ENCODE data around the gene CCDC80.

Gene CCDC80

GRCh38 chr3:112615989-112616731 lies 24.8 kb downstream of the CCDC80 start:
- no peaks in the 10 kb centered on the region for H3K27me3 ChIP-seq (ENCODE audit: control insufficient read depth in 1 of 2, insufficient read depth in 2 of 2, low read length in 2 of 2)
- no peak overlapping the region for H3K4me3 ChIP-seq (ENCODE audit: low read length in 2 of 2)
- H3K9me3 ChIP-seq (ENCODE audit: control insufficient read depth in 2 of 2, low read length in 2 of 2) = peaks cover 0 to under 1% of the 10 kb centered on the region in 2 donors
- no peak overlapping the region for H3K9ac ChIP-seq (ENCODE audit: low read length in 2 of 2)
- peaks cover 15 to 27% of the 10 kb centered on the region in 2 donors for H3K36me3 ChIP-seq (ENCODE audit: control insufficient read depth in 2 of 2, insufficient read depth in 2 of 2, low read length in 2 of 2)
- H3K4me1 ChIP-seq (ENCODE audit: control insufficient read depth, insufficient read depth, low read length) = peaks cover 3% of the 10 kb centered on the region
- no peak overlapping the region for H3K27ac ChIP-seq (ENCODE audit: low read length)

GRCh38 chr3:112611752-112612515 lies 29.0 kb downstream of the CCDC80 start:
- no peak overlapping the region for H3K27ac ChIP-seq (ENCODE audit: low read length)
- H3K4me1 ChIP-seq (ENCODE audit: control insufficient read depth, insufficient read depth, low read length) = peaks cover 3% of the 10 kb centered on the region
- H3K27me3 ChIP-seq (ENCODE audit: control insufficient read depth in 1 of 2, insufficient read depth in 2 of 2, low read length in 2 of 2) = no peaks in the 10 kb centered on the region
- no peak overlapping the region for H3K4me3 ChIP-seq (ENCODE audit: low read length in 2 of 2)
- H3K9me3 ChIP-seq (ENCODE audit: control insufficient read depth in 2 of 2, low read length in 2 of 2) = no peaks in the 10 kb centered on the region
- H3K9ac ChIP-seq (ENCODE audit: low read length in 2 of 2) = no peak overlapping the region
- peaks cover 17 to 27% of the 10 kb centered on the region in 2 donors for H3K36me3 ChIP-seq (ENCODE audit: control insufficient read depth in 2 of 2, insufficient read depth in 2 of 2, low read length in 2 of 2)

DNA sequence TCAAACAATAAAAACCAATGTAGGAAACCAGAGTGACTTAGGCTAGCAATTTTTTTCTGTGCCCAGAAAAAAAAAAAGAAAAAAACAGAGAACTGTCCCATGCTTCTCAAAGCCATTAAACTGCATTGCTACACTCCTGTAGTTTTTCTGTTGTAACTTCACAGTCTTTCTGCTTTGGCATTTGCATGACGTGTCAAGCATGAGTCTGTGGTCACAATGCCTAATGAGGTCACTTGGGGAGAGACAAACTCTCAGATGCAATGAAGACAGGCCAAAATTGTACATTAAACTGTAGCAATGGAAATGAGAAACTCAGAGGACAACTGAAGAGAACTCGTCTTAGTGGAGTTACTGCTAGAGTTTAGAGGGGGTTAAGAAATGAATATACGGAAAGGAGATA lies 30.8 kb downstream of the CCDC80 start:
- Histone ChIP-seq H3K27me3 (ENCODE audit: control insufficient read depth in 1 of 2, insufficient read depth in 2 of 2, low read length in 2 of 2) (no peaks in the 10 kb centered on the region), H3K27ac (ENCODE audit: low read length) (no peak overlapping the region), H3K9me3 (ENCODE audit: control insufficient read depth in 2 of 2, low read length in 2 of 2) (no peaks in the 10 kb centered on the region), H3K4me3 (ENCODE audit: low read length in 2 of 2) (no peak overlapping the region), H3K4me1 (ENCODE audit: control insufficient read depth, insufficient read depth, low read length) (peaks cover 3% of the 10 kb centered on the region), H3K9ac (ENCODE audit: low read length in 2 of 2) (no peak overlapping the region), H3K36me3 (ENCODE audit: control insufficient read depth in 2 of 2, insufficient read depth in 2 of 2, low read length in 2 of 2) (peaks cover 10 to 28% of the 10 kb centered on the region in 2 donors)

DNA sequence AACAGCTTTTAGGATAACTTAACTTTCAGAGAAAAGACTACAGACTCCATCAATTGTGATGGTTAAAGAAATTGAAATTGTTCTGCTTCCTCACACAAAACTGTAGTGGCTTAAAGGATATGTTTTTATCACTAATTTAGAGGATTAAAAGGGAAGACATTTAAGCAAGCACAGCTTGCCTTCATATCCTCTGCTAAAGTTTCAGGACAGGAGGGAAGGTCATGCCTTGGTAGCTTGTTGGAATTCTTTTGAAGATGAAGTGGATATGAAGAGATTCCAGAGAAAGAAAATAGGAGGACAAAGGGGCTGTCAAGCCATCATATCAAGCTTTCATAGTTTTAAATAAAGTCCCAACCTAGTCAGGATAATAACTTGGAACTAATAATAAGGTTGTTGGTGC lies 33.1 kb downstream of the CCDC80 start:
- peaks cover 10 to 20% of the 10 kb centered on the region in 2 donors for H3K36me3 ChIP-seq (ENCODE audit: control insufficient read depth in 2 of 2, insufficient read depth in 2 of 2, low read length in 2 of 2)
- H3K27ac ChIP-seq (ENCODE audit: low read length) = no peak overlapping the region
- H3K4me1 ChIP-seq (ENCODE audit: control insufficient read depth, insufficient read depth, low read length) = peaks cover 3% of the 10 kb centered on the region
- H3K4me3 ChIP-seq (ENCODE audit: low read length in 2 of 2) = no peak overlapping the region
- H3K9me3 ChIP-seq (ENCODE audit: control insufficient read depth in 2 of 2, low read length in 2 of 2) = no peaks in the 10 kb centered on the region
- no peak overlapping the region for H3K9ac ChIP-seq (ENCODE audit: low read length in 2 of 2)
- no peaks in the 10 kb centered on the region for H3K27me3 ChIP-seq (ENCODE audit: control insufficient read depth in 1 of 2, insufficient read depth in 2 of 2, low read length in 2 of 2)

DNA sequence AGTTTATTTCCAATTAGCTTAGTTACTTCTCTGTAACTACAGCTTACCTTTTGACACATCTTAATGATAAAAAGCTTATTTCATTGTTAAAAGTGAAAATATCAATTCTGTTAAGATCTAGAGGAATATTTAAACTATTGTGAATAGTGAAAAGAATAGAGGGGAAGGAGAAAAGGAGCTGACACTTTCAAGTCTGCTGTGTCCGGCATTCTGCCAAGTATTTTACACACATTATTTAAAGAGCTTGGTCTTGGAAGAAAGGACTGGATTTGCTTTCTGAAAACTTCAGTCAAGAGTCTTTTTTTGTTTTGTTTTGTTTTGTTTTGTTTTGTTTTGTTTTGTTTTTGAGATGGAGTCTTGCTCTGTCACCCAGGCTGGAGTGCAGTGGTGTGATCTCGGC lies 34.8 kb downstream of the CCDC80 start:
- Histone ChIP-seq H3K4me1 (ENCODE audit: control insufficient read depth, insufficient read depth, low read length) (no peaks in the 10 kb centered on the region), H3K27me3 (ENCODE audit: control insufficient read depth in 1 of 2, insufficient read depth in 2 of 2, low read length in 2 of 2) (no peaks in the 10 kb centered on the region), H3K36me3 (ENCODE audit: control insufficient read depth in 2 of 2, insufficient read depth in 2 of 2, low read length in 2 of 2) (peaks cover 12 to 17% of the 10 kb centered on the region in 2 donors), H3K9me3 (ENCODE audit: control insufficient read depth in 2 of 2, low read length in 2 of 2) (no peaks in the 10 kb centered on the region), H3K27ac (ENCODE audit: low read length) (no peak overlapping the region), H3K4me3 (ENCODE audit: low read length in 2 of 2) (no peak overlapping the region), H3K9ac (ENCODE audit: low read length in 2 of 2) (no peak overlapping the region)

DNA sequence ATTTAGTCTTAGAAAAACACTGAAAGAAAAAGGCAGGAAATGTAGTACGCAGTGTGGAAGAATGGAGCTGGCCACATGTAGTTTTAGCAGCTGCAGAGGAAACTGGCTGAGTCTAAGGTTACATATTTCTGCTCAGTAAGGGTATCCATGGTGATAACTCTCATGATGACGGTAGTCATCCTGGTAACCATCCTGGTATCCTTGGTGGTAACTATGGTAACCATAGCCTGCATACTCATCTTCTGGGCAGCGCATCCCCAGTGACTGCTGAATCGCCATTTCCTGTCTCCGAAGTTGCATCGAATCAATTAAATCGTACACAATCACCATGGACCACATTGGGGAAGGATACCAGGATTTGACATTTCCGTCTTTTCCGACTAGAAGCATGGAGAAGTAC lies 35.7 kb downstream of the CCDC80 start:
- Histone ChIP-seq H3K9me3 (ENCODE audit: control insufficient read depth in 2 of 2, low read length in 2 of 2) (no peaks in the 10 kb centered on the region), H3K4me3 (ENCODE audit: low read length in 2 of 2) (no peak overlapping the region), H3K27ac (ENCODE audit: low read length) (no peak overlapping the region), H3K27me3 (ENCODE audit: control insufficient read depth in 1 of 2, insufficient read depth in 2 of 2, low read length in 2 of 2) (no peaks in the 10 kb centered on the region), H3K36me3 (ENCODE audit: control insufficient read depth in 2 of 2, insufficient read depth in 2 of 2, low read length in 2 of 2) (peaks cover 12 to 17% of the 10 kb centered on the region in 2 donors), H3K4me1 (ENCODE audit: control insufficient read depth, insufficient read depth, low read length) (no peaks in the 10 kb centered on the region), H3K9ac (ENCODE audit: low read length in 2 of 2) (no peak overlapping the region)

GRCh38 chr3:112604536-112604935 lies 36.4 kb downstream of the CCDC80 start:
- Histone ChIP-seq H3K4me3 (ENCODE audit: low read length in 2 of 2) (no peak overlapping the region), H3K9ac (ENCODE audit: low read length in 2 of 2) (no peak overlapping the region), H3K36me3 (ENCODE audit: control insufficient read depth in 2 of 2, insufficient read depth in 2 of 2, low read length in 2 of 2) (peaks cover 6 to 13% of the 10 kb centered on the region in 2 donors), H3K4me1 (ENCODE audit: control insufficient read depth, insufficient read depth, low read length) (no peaks in the 10 kb centered on the region), H3K27me3 (ENCODE audit: control insufficient read depth in 1 of 2, insufficient read depth in 2 of 2, low read length in 2 of 2) (no peaks in the 10 kb centered on the region), H3K9me3 (ENCODE audit: control insufficient read depth in 2 of 2, low read length in 2 of 2) (no peaks in the 10 kb centered on the region), H3K27ac (ENCODE audit: low read length) (no peak overlapping the region)

DNA sequence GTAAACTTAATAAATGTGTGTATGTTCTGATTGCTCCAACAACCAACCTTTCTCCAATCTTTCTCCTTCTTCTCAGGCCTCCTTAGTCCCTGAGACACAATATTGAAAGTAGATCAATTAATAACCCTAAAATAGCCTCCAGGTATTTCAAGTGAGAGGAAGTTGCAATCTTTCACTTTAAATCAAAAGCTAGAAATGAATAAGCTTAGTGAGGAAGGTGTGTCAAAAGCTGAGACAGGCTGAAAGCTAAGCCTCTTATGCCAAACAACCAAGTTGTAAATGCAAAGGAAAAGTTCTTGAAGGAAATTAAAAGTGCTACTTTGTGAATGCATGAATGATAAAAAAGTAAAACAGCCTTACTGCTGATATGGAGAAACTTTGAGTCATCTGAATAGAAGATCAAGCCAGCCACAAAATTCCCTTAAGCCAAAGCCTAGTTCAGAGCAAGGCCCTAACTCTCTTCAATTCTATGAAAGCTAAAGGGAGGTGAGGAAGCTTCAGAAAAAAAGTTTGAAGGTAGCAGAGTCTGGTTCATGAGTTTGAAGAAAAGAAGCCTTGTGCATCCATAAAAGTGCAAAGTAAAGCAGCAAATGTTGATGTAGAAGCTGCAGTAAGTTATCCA lies 38.6 kb downstream of the CCDC80 start:
- peaks cover 10 to 14% of the 10 kb centered on the region in 2 donors for H3K36me3 ChIP-seq (ENCODE audit: control insufficient read depth in 2 of 2, insufficient read depth in 2 of 2, low read length in 2 of 2)
- no peak overlapping the region for H3K27ac ChIP-seq (ENCODE audit: low read length)
- H3K27me3 ChIP-seq (ENCODE audit: control insufficient read depth in 1 of 2, insufficient read depth in 2 of 2, low read length in 2 of 2) = no peaks in the 10 kb centered on the region
- no peak overlapping the region for H3K9ac ChIP-seq (ENCODE audit: low read length in 2 of 2)
- H3K9me3 ChIP-seq (ENCODE audit: control insufficient read depth in 2 of 2, low read length in 2 of 2) = no peaks in the 10 kb centered on the region
- no peak overlapping the region for H3K4me3 ChIP-seq (ENCODE audit: low read length in 2 of 2)
- no peaks in the 10 kb centered on the region for H3K4me1 ChIP-seq (ENCODE audit: control insufficient read depth, insufficient read depth, low read length)

GRCh38 chr3:112598731-112599130 lies 42.2 kb downstream of the CCDC80 start:
- no peaks in the 10 kb centered on the region for H3K27me3 ChIP-seq (ENCODE audit: control insufficient read depth in 1 of 2, insufficient read depth in 2 of 2, low read length in 2 of 2)
- no peak overlapping the region for H3K4me3 ChIP-seq (ENCODE audit: low read length in 2 of 2)
- H3K27ac ChIP-seq (ENCODE audit: low read length) = no peak overlapping the region
- no peaks in the 10 kb centered on the region for H3K4me1 ChIP-seq (ENCODE audit: control insufficient read depth, insufficient read depth, low read length)
- peaks cover 6 to 13% of the 10 kb centered on the region in 2 donors for H3K36me3 ChIP-seq (ENCODE audit: control insufficient read depth in 2 of 2, insufficient read depth in 2 of 2, low read length in 2 of 2)
- H3K9me3 ChIP-seq (ENCODE audit: control insufficient read depth in 2 of 2, low read length in 2 of 2) = no peaks in the 10 kb centered on the region
- no peak overlapping the region for H3K9ac ChIP-seq (ENCODE audit: low read length in 2 of 2)

- H3K4me3 ChIP-seq (ENCODE audit: low read length in 2 of 2) = no peak overlapping the region
- no peaks in the 10 kb centered on the region for H3K4me1 ChIP-seq (ENCODE audit: control insufficient read depth, insufficient read depth, low read length)
- no peaks in the 10 kb centered on the region for H3K9me3 ChIP-seq (ENCODE audit: control insufficient read depth in 2 of 2, low read length in 2 of 2)
- peaks cover 10 to 18% of the 10 kb centered on the region in 2 donors for H3K36me3 ChIP-seq (ENCODE audit: control insufficient read depth in 2 of 2, insufficient read depth in 2 of 2, low read length in 2 of 2)
- no peaks in the 10 kb centered on the region for H3K27me3 ChIP-seq (ENCODE audit: control insufficient read depth in 1 of 2, insufficient read depth in 2 of 2, low read length in 2 of 2)
- H3K27ac ChIP-seq (ENCODE audit: low read length) = no peak overlapping the region
- H3K9ac ChIP-seq (ENCODE audit: low read length in 2 of 2) = no peak overlapping the region
Observed at GRCh38 chr3:112597945-112598344, 43.0 kb downstream of the CCDC80 start.
